ENCODE data around the gene FBXO47. TPM values are rescaled to one million over a fixed set of nuclear protein-coding genes. Genes with fewer than 3 reads are reported as not detected.

FBXO47 gene
- total RNA-seq, 1 experiment from 2014 or later = not detected

- H3K36me3 ChIP-seq (ENCODE audit: low read depth, low read length) = no peaks in the 10 kb centered on the region; the same call in 1 of the 2 replicates
- CTCF ChIA-PET = no interaction called here
- H3K4me2 ChIP-seq (ENCODE audit: low read length) = no peak overlapping the region
Measured at GRCh38 chr17:38892083-38892482, 75.1 kb downstream of the FBXO47 start.

GRCh38 chr17:38891441-38891840, 75.8 kb downstream of the FBXO47 start:
- no peaks in the 10 kb centered on the region for H3K27me3 ChIP-seq (ENCODE audit: low read length)
- no peaks in the 10 kb centered on the region for H4K20me1 ChIP-seq (ENCODE audit: low read length)
- no peak overlapping the region for H3K4me2 ChIP-seq (ENCODE audit: low read length)
- no peak for DNase-seq
- peaks cover 10% of the 10 kb centered on the region for H3K79me2 ChIP-seq (ENCODE audit: low read length)
- POLR2A ChIA-PET (ENCODE audit: unreplicated experiment) = no interaction called here
- H3K4me3 ChIP-seq (ENCODE audit: low read length) = no peak overlapping the region
- no peak overlapping the region for H3K9ac ChIP-seq (ENCODE audit: low read length)
- H3F3A ChIP-seq (ENCODE audit: low read length, unreplicated experiment) = no peaks in the 10 kb centered on the region
- ATAC-seq = no peak
- BruUV-seq (replicated peaks) = no TSS peak
- no peaks in the 10 kb centered on the region for H3K4me1 ChIP-seq (ENCODE audit: insufficient read depth, low read length)
- intact Hi-C loops (cut with micrococcal nuclease) = no loop called here
- TF ChIP-seq EZH2phosphoT487 (IDR thresholded peaks at IDR 0.05; ENCODE audit: borderline replicate concordance, low read length) (no peak), EZH2 (IDR thresholded peaks at IDR 0.05; ENCODE audit: low read length, unreplicated experiment) (no peak), CTCF (conservative IDR thresholded peaks at IDR 0.05; ENCODE audit: low read depth, low read length) (no peak)
- no peak overlapping the region for H2AFZ ChIP-seq (ENCODE audit: low read length)
- CTCF ChIA-PET = no interaction called here
- no peaks in the 10 kb centered on the region for H3K9me2 ChIP-seq (replicated peaks; ENCODE audit: low read length)
- no peaks in the 10 kb centered on the region for H3K9me3 ChIP-seq (ENCODE audit: low read length)
- H3K27ac ChIP-seq (ENCODE audit: low read length) = no peak overlapping the region
- H3K36me3 ChIP-seq (ENCODE audit: low read depth, low read length) = no peaks in the 10 kb centered on the region; the same call in 1 of the 2 replicates

More at GRCh38 chr17:38892083-38892482, 75.1 kb downstream of the FBXO47 start:
- TSS peak; percentile 16 for BruUV-seq (replicated peaks)
- TF ChIP-seq EZH2phosphoT487 (IDR thresholded peaks at IDR 0.05; ENCODE audit: borderline replicate concordance, low read length) (no peak), EZH2 (IDR thresholded peaks at IDR 0.05; ENCODE audit: low read length, unreplicated experiment) (no peak), CTCF (conservative IDR thresholded peaks at IDR 0.05; ENCODE audit: low read depth, low read length) (no peak)
- ATAC-seq = no peak
- H2AFZ ChIP-seq (ENCODE audit: low read length) = no peak overlapping the region
- H3K79me2 ChIP-seq (ENCODE audit: low read length) = peaks cover 7% of the 10 kb centered on the region
- H3K27ac ChIP-seq (ENCODE audit: low read length) = no peak overlapping the region
- POLR2A ChIA-PET (ENCODE audit: unreplicated experiment) = no interaction called here
- intact Hi-C loops (cut with micrococcal nuclease) = no loop called here
- no peaks in the 10 kb centered on the region for H3K9me2 ChIP-seq (replicated peaks; ENCODE audit: low read length)
- DNase-seq = no peak
- no peak overlapping the region for H3K9ac ChIP-seq (ENCODE audit: low read length)
- H3K4me1 ChIP-seq (ENCODE audit: insufficient read depth, low read length) = 0 out of 2 replicates have a peak, but pooled peaks cover 2% of the 10 kb centered on the region
- H3K4me3 ChIP-seq (ENCODE audit: low read length) = no peak overlapping the region
- H3K27me3 ChIP-seq (ENCODE audit: low read length) = no peaks in the 10 kb centered on the region
- no peaks in the 10 kb centered on the region for H3K9me3 ChIP-seq (ENCODE audit: low read length)
- no peaks in the 10 kb centered on the region for H3F3A ChIP-seq (ENCODE audit: low read length, unreplicated experiment)
- H4K20me1 ChIP-seq (ENCODE audit: low read length) = no peaks in the 10 kb centered on the region

GRCh38 chr17:38890410-38890746, 76.8 kb downstream of the FBXO47 start:
- DNase-seq (no peak), ATAC-seq (no peak)
- no peaks in the 10 kb centered on the region for H3K9me2 ChIP-seq (replicated peaks; ENCODE audit: low read length)
- no peaks in the 10 kb centered on the region for H3F3A ChIP-seq (ENCODE audit: low read length, unreplicated experiment)
- intact Hi-C loops (cut with micrococcal nuclease) = no loop called here
- CTCF ChIA-PET = no interaction called here
- no peak overlapping the region for H3K27ac ChIP-seq (ENCODE audit: low read length)
- H3K4me2 ChIP-seq (ENCODE audit: low read length) = no peak overlapping the region
- no peaks in the 10 kb centered on the region for H3K9me3 ChIP-seq (ENCODE audit: low read length)
- peaks cover 21% of the 10 kb centered on the region for H3K79me2 ChIP-seq (ENCODE audit: low read length)
- no peaks in the 10 kb centered on the region for H4K20me1 ChIP-seq (ENCODE audit: low read length)
- no peaks in the 10 kb centered on the region for H3K27me3 ChIP-seq (ENCODE audit: low read length)
- H3K4me3 ChIP-seq (ENCODE audit: low read length) = no peak overlapping the region
- H2AFZ ChIP-seq (ENCODE audit: low read length) = no peak overlapping the region
- no peaks in the 10 kb centered on the region; the same call in 1 of the 2 replicates for H3K36me3 ChIP-seq (ENCODE audit: low read depth, low read length)
- no TSS peak for BruUV-seq (replicated peaks)
- H3K9ac ChIP-seq (ENCODE audit: low read length) = no peak overlapping the region
- no peaks in the 10 kb centered on the region for H3K4me1 ChIP-seq (ENCODE audit: insufficient read depth, low read length)
- POLR2A ChIA-PET (ENCODE audit: unreplicated experiment) = no interaction called here
- TF ChIP-seq EZH2phosphoT487 (IDR thresholded peaks at IDR 0.05; ENCODE audit: borderline replicate concordance, low read length) (no peak), EZH2 (IDR thresholded peaks at IDR 0.05; ENCODE audit: low read length, unreplicated experiment) (no peak), CTCF (conservative IDR thresholded peaks at IDR 0.05; ENCODE audit: low read depth, low read length) (no peak)

Data from PC-3 (cell line).